ENCODE results near the gene ZNF93. TPM values are rescaled to one million over a fixed set of nuclear protein-coding genes. Genes with fewer than 3 reads are reported as not detected.
"Not testable (repeated sequence)": the region's sequence is repeated elsewhere in the genome, so short reads cannot be mapped to it uniquely, and the experiment has no call there.

ZNF93 gene
- total RNA-seq, 1 experiment from 2014 or later: 31.4 TPM

DNA sequence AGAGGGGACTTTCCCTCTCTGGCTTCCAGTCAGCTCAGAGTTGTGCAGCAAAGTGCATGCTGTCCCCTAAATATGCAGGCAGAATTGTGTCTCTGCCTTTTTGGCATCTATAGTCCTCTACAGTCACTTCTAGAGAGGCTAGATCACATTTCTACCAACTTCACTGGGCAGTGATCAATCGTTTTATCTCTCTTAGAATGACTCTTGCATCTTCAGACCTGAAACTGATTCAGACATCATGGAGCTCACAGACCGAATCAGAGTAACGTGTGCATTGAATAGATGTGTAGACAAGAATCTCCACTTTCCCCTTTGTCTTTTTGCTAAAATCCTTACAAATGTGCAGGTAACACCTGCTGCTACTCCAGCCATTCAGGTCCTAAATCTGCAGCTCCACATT, 28.8 kb upstream of the ZNF93 start:
- Histone ChIP-seq H3K4me2 (ENCODE audit: low read depth, low read length, poor library complexity, severe bottlenecking) (no peak overlapping the region), H3K9me2 (replicated peaks; ENCODE audit: insufficient read depth, low read length) (no peaks in the 10 kb centered on the region), H3K9ac (ENCODE audit: low read length) (no peak overlapping the region), H3K79me2 (ENCODE audit: low read length) (peaks cover 92% of the 10 kb centered on the region), H3K4me1 (ENCODE audit: low read length) (peaks cover 2% of the 10 kb centered on the region), H4K20me1 (ENCODE audit: insufficient read depth, low read depth, low read length) (no peaks in the 10 kb centered on the region), H3K4me3 (ENCODE audit: low read length) (no peak overlapping the region), H3K36me3 (ENCODE audit: insufficient read depth, low read length) (peaks cover 79% of the 10 kb centered on the region), H3K27ac (ENCODE audit: low read length) (no peak overlapping the region), H3K27me3 (ENCODE audit: low read length) (no peaks in the 10 kb centered on the region), H3K9me3 (ENCODE audit: low read length) (peaks cover 50% of the 10 kb centered on the region), H2AFZ (ENCODE audit: low read length) (no peak overlapping the region)
- no peak for DNase-seq

DNA sequence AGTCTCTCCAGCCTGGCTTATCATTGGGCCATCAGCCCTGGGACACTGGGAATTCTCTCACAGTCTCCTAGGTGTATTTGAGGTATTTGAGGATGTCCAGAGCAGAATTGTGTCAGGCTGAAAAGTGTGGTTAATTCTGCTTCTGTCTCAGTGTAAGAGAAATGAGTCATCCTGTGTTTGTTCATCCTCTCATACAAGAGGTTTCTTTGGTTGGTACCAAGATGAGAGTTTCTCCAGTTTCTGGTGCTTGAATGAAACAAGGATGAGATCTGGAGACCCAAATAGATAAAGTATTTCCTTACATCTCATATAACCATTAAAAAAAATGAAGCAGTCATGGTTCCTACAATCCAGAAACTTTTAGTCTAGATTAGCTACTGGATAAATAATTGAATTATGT, 27.4 kb upstream of the ZNF93 start:
- Histone ChIP-seq H3K27ac (ENCODE audit: low read length) (no peak overlapping the region), H3K36me3 (ENCODE audit: insufficient read depth, low read length) (peaks cover 72% of the 10 kb centered on the region), H3K79me2 (ENCODE audit: low read length) (peaks cover 87% of the 10 kb centered on the region), H3K9me3 (ENCODE audit: low read length) (peaks cover 47% of the 10 kb centered on the region), H3K9me2 (replicated peaks; ENCODE audit: insufficient read depth, low read length) (no peaks in the 10 kb centered on the region), H2AFZ (ENCODE audit: low read length) (no peak overlapping the region), H3K9ac (ENCODE audit: low read length) (no peak overlapping the region), H3K4me1 (ENCODE audit: low read length) (no peaks in the 10 kb centered on the region), H4K20me1 (ENCODE audit: insufficient read depth, low read depth, low read length) (no peaks in the 10 kb centered on the region), H3K4me3 (ENCODE audit: low read length) (no peak overlapping the region), H3K4me2 (ENCODE audit: low read depth, low read length, poor library complexity, severe bottlenecking) (no peak overlapping the region), H3K27me3 (ENCODE audit: low read length) (no peaks in the 10 kb centered on the region)
- no peak for DNase-seq

DNA sequence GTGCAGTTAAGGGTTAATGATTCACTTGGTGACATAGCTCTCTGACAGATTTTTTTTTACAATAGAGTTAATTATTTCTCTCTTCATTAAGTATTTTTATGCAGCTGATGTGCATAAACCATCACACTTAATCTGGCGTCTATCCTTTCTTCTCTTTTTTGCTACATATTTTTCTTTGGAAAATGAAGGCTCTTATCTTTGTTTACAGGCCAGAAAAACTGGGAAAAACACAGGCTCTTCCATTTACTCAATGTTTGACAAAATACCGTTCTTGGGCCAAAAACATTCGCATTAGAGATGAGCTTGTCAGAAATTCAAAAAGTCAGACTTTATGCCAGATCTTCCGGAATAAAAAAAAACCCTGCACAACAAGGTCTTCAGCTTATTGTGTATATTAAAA, 23.0 kb upstream of the ZNF93 start:
- Histone ChIP-seq H3K79me2 (ENCODE audit: low read length) (peaks cover 55% of the 10 kb centered on the region), H3K4me3 (ENCODE audit: low read length) (no peak overlapping the region), H3K9me3 (ENCODE audit: low read length) (peaks cover 32% of the 10 kb centered on the region), H2AFZ (ENCODE audit: low read length) (no peak overlapping the region), H3K4me1 (ENCODE audit: low read length) (no peaks in the 10 kb centered on the region), H3K4me2 (ENCODE audit: low read depth, low read length, poor library complexity, severe bottlenecking) (no peak overlapping the region), H4K20me1 (ENCODE audit: insufficient read depth, low read depth, low read length) (no peaks in the 10 kb centered on the region), H3K9me2 (replicated peaks; ENCODE audit: insufficient read depth, low read length) (no peaks in the 10 kb centered on the region), H3K36me3 (ENCODE audit: insufficient read depth, low read length) (peaks cover 74% of the 10 kb centered on the region), H3K27me3 (ENCODE audit: low read length) (no peaks in the 10 kb centered on the region), H3K9ac (ENCODE audit: low read length) (no peak overlapping the region), H3K27ac (ENCODE audit: low read length) (no peak overlapping the region)
- no peak for DNase-seq

GRCh38 chr19:19884583-19884982, 16.2 kb upstream of the ZNF93 start:
- no peak overlapping the region for H3K27ac ChIP-seq (ENCODE audit: low read length)
- DNase-seq: no peak
- H3K9ac ChIP-seq (ENCODE audit: low read length): no peak overlapping the region
- no peaks in the 10 kb centered on the region for H3K9me2 ChIP-seq (replicated peaks; ENCODE audit: insufficient read depth, low read length)
- H3K9me3 ChIP-seq (ENCODE audit: low read length): peaks cover 27% of the 10 kb centered on the region
- no peaks in the 10 kb centered on the region for H4K20me1 ChIP-seq (ENCODE audit: insufficient read depth, low read depth, low read length)
- H3K27me3 ChIP-seq (ENCODE audit: low read length): no peaks in the 10 kb centered on the region
- no peak overlapping the region for H3K4me3 ChIP-seq (ENCODE audit: low read length)
- H3K4me2 ChIP-seq (ENCODE audit: low read depth, low read length, poor library complexity, severe bottlenecking): no peak overlapping the region
- H3K4me1 ChIP-seq (ENCODE audit: low read length): no peaks in the 10 kb centered on the region
- H3K79me2 ChIP-seq (ENCODE audit: low read length): peaks cover 22% of the 10 kb centered on the region
- H3K36me3 ChIP-seq (ENCODE audit: insufficient read depth, low read length): peaks cover 80% of the 10 kb centered on the region
- no peak overlapping the region for H2AFZ ChIP-seq (ENCODE audit: low read length)

DNA sequence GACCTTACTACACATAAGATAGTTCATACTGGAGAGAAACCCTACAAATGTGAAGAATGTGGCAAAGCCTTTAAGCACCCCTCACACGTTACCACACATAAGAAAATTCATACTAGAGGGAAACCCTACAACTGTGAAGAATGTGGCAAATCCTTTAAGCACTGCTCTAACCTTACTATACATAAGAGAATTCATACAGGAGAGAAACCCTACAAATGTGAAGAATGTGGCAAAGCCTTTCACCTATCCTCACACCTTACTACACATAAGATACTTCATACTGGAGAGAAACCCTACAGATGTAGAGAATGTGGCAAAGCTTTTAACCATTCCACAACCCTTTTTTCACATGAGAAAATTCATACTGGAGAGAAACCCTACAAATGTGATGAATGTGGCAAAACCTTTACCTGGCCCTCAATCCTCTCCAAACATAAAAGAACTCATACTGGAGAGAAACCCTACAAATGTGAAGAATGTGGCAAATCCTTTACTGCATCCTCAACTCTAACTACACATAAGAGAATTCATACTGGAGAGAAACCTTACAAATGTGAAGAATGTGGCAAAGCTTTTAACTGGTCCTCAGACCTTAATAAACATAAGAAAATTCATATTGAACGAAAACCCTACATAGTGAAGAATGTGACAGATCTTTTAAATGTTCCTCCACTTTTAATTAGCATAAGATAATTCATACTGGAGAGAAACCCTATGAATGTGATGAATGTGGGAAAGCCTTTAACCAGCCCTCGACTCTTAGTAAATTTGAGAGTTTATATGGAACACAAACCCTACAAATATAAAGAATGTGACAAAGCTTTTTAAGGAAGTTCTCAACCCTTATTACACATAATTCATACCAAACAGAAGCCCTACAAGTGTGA, 8.4 kb upstream of the ZNF93 start:
- not testable (repeated sequence) for H3K27me3 ChIP-seq (ENCODE audit: low read length); DNase-seq; H3K4me3 ChIP-seq (ENCODE audit: low read length); H4K20me1 ChIP-seq (ENCODE audit: insufficient read depth, low read depth, low read length); H3K9ac ChIP-seq (ENCODE audit: low read length); H3K27ac ChIP-seq (ENCODE audit: low read length); H3K4me1 ChIP-seq (ENCODE audit: low read length); H2AFZ ChIP-seq (ENCODE audit: low read length); H3K4me2 ChIP-seq (ENCODE audit: low read depth, low read length, poor library complexity, severe bottlenecking); H3K9me2 ChIP-seq (replicated peaks; ENCODE audit: insufficient read depth, low read length)
- Histone ChIP-seq H3K79me2 (ENCODE audit: low read length) (peaks cover 11% of the 10 kb centered on the region), H3K9me3 (ENCODE audit: low read length) (peaks cover 49% of the 10 kb centered on the region), H3K36me3 (ENCODE audit: insufficient read depth, low read length) (peaks cover 47% of the 10 kb centered on the region)

GRCh38 chr19:19900139-19900728, 512 bp upstream of the ZNF93 start:
- Histone ChIP-seq H3K9me2 (replicated peaks; ENCODE audit: insufficient read depth, low read length) (no peaks in the 10 kb centered on the region), H3K27ac (ENCODE audit: low read length) (peak overlapping the region; percentile 79), H3K9me3 (ENCODE audit: low read length) (peaks cover 13% of the 10 kb centered on the region), H3K36me3 (ENCODE audit: insufficient read depth, low read length) (peaks cover 29% of the 10 kb centered on the region), H4K20me1 (ENCODE audit: insufficient read depth, low read depth, low read length) (no peaks in the 10 kb centered on the region), H3K9ac (ENCODE audit: low read length) (peak overlapping the region; percentile 94), H3K4me1 (ENCODE audit: low read length) (peaks cover 6% of the 10 kb centered on the region), H3K4me2 (ENCODE audit: low read depth, low read length, poor library complexity, severe bottlenecking) (peak overlapping the region; percentile 76), H3K27me3 (ENCODE audit: low read length) (no peaks in the 10 kb centered on the region), H2AFZ (ENCODE audit: low read length) (peak overlapping the region; percentile 34; the same call in 1 of the 2 replicates), H3K4me3 (ENCODE audit: low read length) (peak overlapping the region; percentile 91), H3K79me2 (ENCODE audit: low read length) (peaks cover 44% of the 10 kb centered on the region)
- DNase-seq: no peak

DNA sequence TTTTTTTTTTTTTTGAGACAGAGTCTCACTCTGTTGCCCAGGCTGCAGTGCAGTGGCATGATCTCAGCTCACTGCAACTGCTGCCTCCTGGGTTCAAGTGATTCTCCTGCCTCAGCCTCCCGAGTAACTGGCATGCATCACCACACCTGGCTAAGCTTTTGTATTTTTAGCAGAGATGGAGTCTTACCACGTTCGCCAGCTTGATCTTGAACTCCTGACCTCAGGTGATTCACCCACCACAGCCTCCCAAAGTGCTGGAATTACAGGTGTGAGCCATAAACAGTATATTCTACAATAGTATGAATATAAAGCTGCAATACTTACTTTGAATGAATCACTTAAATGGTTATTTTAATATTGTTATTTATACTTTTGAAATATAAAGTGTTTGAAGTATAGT, 6.8 kb downstream of the ZNF93 start:
- not testable (repeated sequence) for H3K9ac ChIP-seq (ENCODE audit: low read length); H3K4me2 ChIP-seq (ENCODE audit: low read depth, low read length, poor library complexity, severe bottlenecking); H3K27me3 ChIP-seq (ENCODE audit: low read length); DNase-seq; H3K4me1 ChIP-seq (ENCODE audit: low read length); H4K20me1 ChIP-seq (ENCODE audit: insufficient read depth, low read depth, low read length); H3K27ac ChIP-seq (ENCODE audit: low read length); H3K9me2 ChIP-seq (replicated peaks; ENCODE audit: insufficient read depth, low read length); H3K4me3 ChIP-seq (ENCODE audit: low read length); H2AFZ ChIP-seq (ENCODE audit: low read length)
- Histone ChIP-seq H3K79me2 (ENCODE audit: low read length) (peaks cover 98% of the 10 kb centered on the region), H3K36me3 (ENCODE audit: insufficient read depth, low read length) (peaks cover 89% of the 10 kb centered on the region), H3K9me3 (ENCODE audit: low read length) (peaks cover 54% of the 10 kb centered on the region)

DNA sequence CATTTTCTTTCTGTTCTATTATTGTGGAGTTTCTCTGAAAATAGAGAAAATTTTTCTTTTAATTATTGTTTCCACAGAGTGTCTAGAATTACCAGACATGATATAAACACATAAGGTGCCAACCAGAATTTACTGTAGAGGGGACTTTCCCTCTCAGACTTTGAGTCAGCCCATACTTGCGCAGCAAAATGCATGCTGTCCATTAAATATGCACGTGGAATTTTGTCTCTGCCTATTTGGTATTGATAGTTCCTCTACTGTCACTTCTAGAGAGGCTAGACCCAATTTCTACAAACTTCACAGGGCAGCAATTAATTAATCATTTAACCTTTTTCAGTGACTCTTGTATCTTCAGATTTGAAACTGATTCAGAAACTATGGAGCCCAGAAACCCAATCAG, 8.9 kb downstream of the ZNF93 start:
- Histone ChIP-seq H3K36me3 (ENCODE audit: insufficient read depth, low read length) (peaks cover 92% of the 10 kb centered on the region), H3K79me2 (ENCODE audit: low read length) (peaks cover 98% of the 10 kb centered on the region), H3K9me2 (replicated peaks; ENCODE audit: insufficient read depth, low read length) (no peaks in the 10 kb centered on the region), H3K9me3 (ENCODE audit: low read length) (peaks cover 53% of the 10 kb centered on the region), H3K4me3 (ENCODE audit: low read length) (no peak overlapping the region), H3K4me2 (ENCODE audit: low read depth, low read length, poor library complexity, severe bottlenecking) (no peak overlapping the region), H3K27me3 (ENCODE audit: low read length) (no peaks in the 10 kb centered on the region), H3K27ac (ENCODE audit: low read length) (no peak overlapping the region), H3K9ac (ENCODE audit: low read length) (no peak overlapping the region), H2AFZ (ENCODE audit: low read length) (no peak overlapping the region), H4K20me1 (ENCODE audit: insufficient read depth, low read depth, low read length) (no peaks in the 10 kb centered on the region), H3K4me1 (ENCODE audit: low read length) (no peaks in the 10 kb centered on the region)
- no peak for DNase-seq
